MCF 10A (cell line): Measurements from ENCODE around the gene USP7. TPM values are rescaled to one million over a fixed set of nuclear protein-coding genes. Genes with fewer than 3 reads are reported as not detected.

Experiments used
- BruUV-seq: library from RNA; stranded (reverse); fragments of 400-500 nt; replicated peaks from 2 replicates; lab custom pipeline; 2021; lab: Mats Ljungman, UMichigan
- CTCF ChIA-PET: fragments of 300-600 bp; sonication (Branson Sonifier 250); formaldehyde crosslinking; extraction: SDS; loops from one replicate; lab custom pipeline; 2021; ENCODE audit warnings: antibody characterized with exemption, inconsistent platforms; lab: Yijun Ruan, JAX
- POLR2A ChIA-PET: fragments of 300-600, 350-650 bp; sonication (Branson Sonifier 250); formaldehyde crosslinking; extraction: SDS; loops from one replicate; lab custom pipeline; 2020; ENCODE audit warnings: antibody characterized with exemption, inconsistent platforms; lab: Yijun Ruan, JAX
- DNase-seq: peaks from one replicate; pipeline ENCODE4 v3.0.0-alpha.2; 2018; ENCODE audit not compliant: unreplicated experiment
- H3K27ac Mint-ChIP-seq: one replicate; pipeline ENCODE4 v1.8.0; 2022; ENCODE audit warnings: mild to moderate bottlenecking, low read depth, mixed read lengths; ENCODE audit not compliant: unreplicated experiment
- H3K27me3 Mint-ChIP-seq: one replicate; pipeline ENCODE4 v1.8.0; 2022; ENCODE audit warnings: mixed read lengths; ENCODE audit not compliant: insufficient read depth, unreplicated experiment
- H3K36me3 Mint-ChIP-seq: one replicate; pipeline ENCODE4 v1.8.0; 2022; ENCODE audit warnings: mild to moderate bottlenecking, moderate library complexity, mixed read lengths; ENCODE audit not compliant: insufficient read depth, unreplicated experiment
- H3K4me1 Mint-ChIP-seq: one replicate; pipeline ENCODE4 v1.8.0; 2022; ENCODE audit warnings: mixed read lengths; ENCODE audit not compliant: insufficient read depth, unreplicated experiment
- H3K4me3 Mint-ChIP-seq: one replicate; pipeline ENCODE4 v1.8.0; 2022; ENCODE audit warnings: mild to moderate bottlenecking, moderate library complexity, mixed read lengths; ENCODE audit not compliant: unreplicated experiment
- H3K9me3 Mint-ChIP-seq: one replicate; pipeline ENCODE4 v1.8.0; 2022; ENCODE audit warnings: mixed read lengths; ENCODE audit not compliant: unreplicated experiment
- CTCF ChIP-seq: fragments of 200-600 bp; IDR thresholded peaks from one replicate; pipeline ENCODE4 v1.8.0; 2022; ENCODE audit warnings: antibody characterized with exemption, mild to moderate bottlenecking; ENCODE audit not compliant: unreplicated experiment
- intact Hi-C: fragments of 100-400 bp; cut with micrococcal nuclease; formaldehyde crosslinking; loops from 2 replicates; pipeline ENCODE4 v1.14.1; 2022
- total RNA-seq: library from RNA; stranded (reverse); gene quantifications from 2 replicates; pipeline ENCODE4 v1.2.3, GENCODE V29; 2022

USP7 gene
- total RNA-seq, 1 experiment from 2014 or later: 108 TPM

- intact Hi-C loops: loop anchor here (10.0 kb wide), 1 partner anchor 138 kb away; no protein-coding TSS in a partner anchor
- Mint-ChIP-seq H3K36me3 (peaks cover 3% of the 10 kb centered on the region), H3K27ac (no peak overlapping the region), H3K4me3 (no peak overlapping the region), H3K9me3 (no peaks in the 10 kb centered on the region), H3K27me3 (no peaks in the 10 kb centered on the region), H3K4me1 (peaks cover 2% of the 10 kb centered on the region)
- CTCF ChIA-PET: interaction anchor here (1.0 to 1.3 kb wide), 4 partner anchors 31 to 80 kb away, joined by 3 to 6 read pairs (median 4); no protein-coding TSS in a partner anchor
- no peak for DNase-seq
- POLR2A ChIA-PET: interaction anchor here (0.7 to 0.9 kb wide), 4 partner anchors 7 to 345 kb away, joined by 3 to 5 read pairs (median 4); no protein-coding TSS in a partner anchor
- no peak for TF ChIP-seq CTCF
- no TSS peak for BruUV-seq
Observed at GRCh38 chr16:8967132-8967821, 3.6 kb upstream of the USP7 start.

GRCh38 chr16:8966817-8967131, 3.1 kb upstream of the USP7 start:
- peaks cover 5% of the 10 kb centered on the region for H3K36me3 Mint-ChIP-seq
- no peak for TF ChIP-seq CTCF
- H3K27me3 Mint-ChIP-seq: no peaks in the 10 kb centered on the region
- no peak overlapping the region for H3K27ac Mint-ChIP-seq
- H3K4me3 Mint-ChIP-seq: no peak overlapping the region
- H3K4me1 Mint-ChIP-seq: peaks cover 7% of the 10 kb centered on the region
- DNase-seq: no peak
- intact Hi-C loops: loop anchor here (10.0 kb wide), 1 partner anchor 138 kb away; no protein-coding TSS in a partner anchor
- BruUV-seq: no TSS peak
- CTCF ChIA-PET: interaction anchor here (1.0 to 1.3 kb wide), 2 partner anchors 31 to 81 kb away, joined by 4 to 6 read pairs; no protein-coding TSS in a partner anchor
- H3K9me3 Mint-ChIP-seq: no peaks in the 10 kb centered on the region
- POLR2A ChIA-PET: interaction anchor here (0.8 to 0.9 kb wide), 2 partner anchors 8 to 127 kb away, joined by 3 to 4 read pairs; no protein-coding TSS in a partner anchor

- intact Hi-C loops: loop anchor here (10.0 kb wide), 1 partner anchor 140 kb away; no protein-coding TSS in a partner anchor
- BruUV-seq: no TSS peak
- no peak for DNase-seq
- ChIA-PET POLR2A (interaction anchor here (0.6 to 1.5 kb wide), 6 partner anchors 8 to 156 kb away, joined by 3 to 5 read pairs (median 3); partner anchors contain the start of genes CARHSP1 and HAPSTR1), CTCF (interaction anchor here (0.5 to 1.3 kb wide), 2 partner anchors 10 to 44 kb away, joined by 3 to 5 read pairs; no protein-coding TSS in a partner anchor)
- Mint-ChIP-seq H3K36me3 (peaks cover 5% of the 10 kb centered on the region), H3K27ac (no peak overlapping the region), H3K9me3 (no peaks in the 10 kb centered on the region), H3K4me1 (peaks cover 26% of the 10 kb centered on the region), H3K27me3 (no peaks in the 10 kb centered on the region), H3K4me3 (peak overlapping the region; percentile 61)
- TF ChIP-seq CTCF: no peak
Observed at GRCh38 chr16:8964462-8964861, 756 bp upstream of the USP7 start.
